Measurements from ENCODE around the gene PTCHD4. TPM values are rescaled to one million over a fixed set of nuclear protein-coding genes. Genes with fewer than 3 reads are reported as not detected.

PTCHD4 gene
- total and polyA plus RNA-seq, 2 of the 13 experiments (the other 11 are each of a cell fraction or from before 2014, with no cell fraction given), result 28.4 to 32.9 TPM

DNA sequence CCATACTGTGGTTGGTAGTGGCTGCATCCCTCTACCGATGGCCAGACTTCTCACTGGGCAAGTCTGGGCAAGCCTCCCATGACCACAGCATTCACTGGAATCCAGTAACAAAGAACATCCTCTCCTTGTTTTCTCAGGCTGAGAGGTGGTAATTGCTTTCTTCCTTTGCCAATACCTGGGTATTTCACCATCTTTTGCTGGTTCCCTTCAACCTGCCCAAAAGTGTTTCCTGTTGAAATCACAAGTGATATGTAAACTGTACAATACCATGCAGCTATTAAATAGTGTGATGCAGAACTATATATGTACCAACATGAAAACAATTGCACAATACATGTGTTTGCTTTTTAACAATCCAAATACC lies at the start of gene PTCHD4 (continued):
- TF ChIP-seq, protein P1, sequence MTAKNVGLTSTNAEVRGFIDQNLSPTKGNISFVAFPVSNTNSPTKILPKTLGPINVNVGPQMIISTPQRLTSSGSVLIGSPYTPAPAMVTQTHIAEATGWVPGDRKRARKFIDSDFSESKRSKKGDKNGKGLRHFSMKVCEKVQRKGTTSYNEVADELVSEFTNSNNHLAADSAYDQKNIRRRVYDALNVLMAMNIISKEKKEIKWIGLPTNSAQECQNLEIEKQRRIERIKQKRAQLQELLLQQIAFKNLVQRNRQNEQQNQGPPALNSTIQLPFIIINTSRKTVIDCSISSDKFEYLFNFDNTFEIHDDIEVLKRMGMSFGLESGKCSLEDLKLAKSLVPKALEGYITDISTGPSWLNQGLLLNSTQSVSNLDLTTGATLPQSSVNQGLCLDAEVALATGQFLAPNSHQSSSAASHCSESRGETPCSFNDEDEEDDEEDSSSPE (CRISPR knock-in tag; IDR thresholded peaks at IDR 0.05), result peak; percentile 31; the same call in 1 of the 2 replicates
- TF ChIP-seq, protein P2, sequence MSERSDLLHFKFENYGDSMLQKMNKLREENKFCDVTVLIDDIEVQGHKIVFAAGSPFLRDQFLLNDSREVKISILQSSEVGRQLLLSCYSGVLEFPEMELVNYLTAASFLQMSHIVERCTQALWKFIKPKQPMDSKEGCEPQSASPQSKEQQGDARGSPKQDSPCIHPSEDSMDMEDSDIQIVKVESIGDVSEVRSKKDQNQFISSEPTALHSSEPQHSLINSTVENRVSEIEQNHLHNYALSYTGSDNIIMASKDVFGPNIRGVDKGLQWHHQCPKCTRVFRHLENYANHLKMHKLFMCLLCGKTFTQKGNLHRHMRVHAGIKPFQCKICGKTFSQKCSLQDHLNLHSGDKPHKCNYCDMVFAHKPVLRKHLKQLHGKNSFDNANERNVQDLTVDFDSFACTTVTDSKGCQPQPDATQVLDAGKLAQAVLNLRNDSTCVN (CRISPR knock-in tag; IDR thresholded peaks at IDR 0.05; ENCODE audit: borderline replicate concordance), result 0 out of 2 replicates have a peak, but pooled peaks have one; percentile 47
- no peak for TF ChIP-seq SOX6 (IDR thresholded peaks at IDR 0.05)
- peak; percentile 93 for TF ChIP-seq SOX6 (CRISPR knock-in tag; IDR thresholded peaks at IDR 0.05)
- peak; percentile 64; the same call in 1 of the 2 replicates for TF ChIP-seq SMAD3 (CRISPR knock-in tag; IDR thresholded peaks at IDR 0.05)
- peak; percentile 69 for TF ChIP-seq KDM2A (CRISPR knock-in tag; IDR thresholded peaks at IDR 0.05; ENCODE audit: borderline replicate concordance, low read depth)
- TF ChIP-seq KAT8 (CRISPR knock-in tag; IDR thresholded peaks at IDR 0.05), result peak; percentile 50; the same call in 1 of the 2 replicates
- TF ChIP-seq, protein P3, sequence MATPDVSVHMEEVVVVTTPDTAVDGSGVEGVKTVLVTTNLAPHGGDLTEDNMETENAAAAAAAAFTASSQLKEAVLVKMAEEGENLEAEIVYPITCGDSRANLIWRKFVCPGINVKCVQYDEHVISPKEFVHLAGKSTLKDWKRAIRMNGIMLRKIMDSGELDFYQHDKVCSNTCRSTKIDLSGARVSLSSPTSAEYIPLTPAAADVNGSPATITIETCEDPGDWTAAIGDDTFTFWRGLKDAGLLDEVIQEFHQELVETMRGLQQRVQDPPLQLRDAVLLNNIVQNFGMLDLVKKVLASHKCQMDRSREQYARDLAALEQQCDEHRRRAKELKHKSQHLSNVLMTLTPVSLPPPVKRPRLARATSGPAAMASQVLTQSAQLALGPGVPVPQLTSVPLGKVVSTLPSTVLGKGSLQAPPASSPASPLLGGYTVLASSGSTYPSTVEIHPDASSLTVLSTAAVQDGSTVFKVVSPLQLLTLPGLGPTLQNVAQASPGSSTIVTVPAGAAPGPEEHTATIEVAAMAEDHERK (CRISPR knock-in tag; IDR thresholded peaks at IDR 0.05; ENCODE audit: low read depth), result no peak
- TF ChIP-seq, protein P4, sequence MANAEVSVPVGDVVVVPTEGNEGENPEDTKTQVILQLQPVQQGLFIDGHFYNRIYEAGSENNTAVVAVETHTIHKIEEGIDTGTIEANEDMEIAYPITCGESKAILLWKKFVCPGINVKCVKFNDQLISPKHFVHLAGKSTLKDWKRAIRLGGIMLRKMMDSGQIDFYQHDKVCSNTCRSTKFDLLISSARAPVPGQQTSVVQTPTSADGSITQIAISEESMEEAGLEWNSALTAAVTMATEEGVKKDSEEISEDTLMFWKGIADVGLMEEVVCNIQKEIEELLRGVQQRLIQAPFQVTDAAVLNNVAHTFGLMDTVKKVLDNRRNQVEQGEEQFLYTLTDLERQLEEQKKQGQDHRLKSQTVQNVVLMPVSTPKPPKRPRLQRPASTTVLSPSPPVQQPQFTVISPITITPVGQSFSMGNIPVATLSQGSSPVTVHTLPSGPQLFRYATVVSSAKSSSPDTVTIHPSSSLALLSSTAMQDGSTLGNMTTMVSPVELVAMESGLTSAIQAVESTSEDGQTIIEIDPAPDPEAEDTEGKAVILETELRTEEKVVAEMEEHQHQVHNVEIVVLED (CRISPR knock-in tag; IDR thresholded peaks at IDR 0.05; ENCODE audit: borderline replicate concordance), result peak; percentile 44; the same call in 1 of the 2 replicates
- TF ChIP-seq, protein P5, sequence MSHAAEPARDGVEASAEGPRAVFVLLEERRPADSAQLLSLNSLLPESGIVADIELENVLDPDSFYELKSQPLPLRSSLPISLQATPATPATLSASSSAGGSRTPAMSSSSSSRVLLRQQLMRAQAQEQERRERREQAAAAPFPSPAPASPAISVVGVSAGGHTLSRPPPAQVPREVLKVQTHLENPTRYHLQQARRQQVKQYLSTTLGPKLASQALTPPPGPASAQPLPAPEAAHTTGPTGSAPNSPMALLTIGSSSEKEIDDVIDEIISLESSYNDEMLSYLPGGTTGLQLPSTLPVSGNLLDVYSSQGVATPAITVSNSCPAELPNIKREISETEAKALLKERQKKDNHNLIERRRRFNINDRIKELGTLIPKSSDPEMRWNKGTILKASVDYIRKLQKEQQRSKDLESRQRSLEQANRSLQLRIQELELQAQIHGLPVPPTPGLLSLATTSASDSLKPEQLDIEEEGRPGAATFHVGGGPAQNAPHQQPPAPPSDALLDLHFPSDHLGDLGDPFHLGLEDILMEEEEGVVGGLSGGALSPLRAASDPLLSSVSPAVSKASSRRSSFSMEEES (CRISPR knock-in tag; IDR thresholded peaks at IDR 0.05), result peak; percentile 58
- 0 out of 2 replicates have a peak, but pooled peaks have one; percentile 49 for TF ChIP-seq ZNF790 (CRISPR knock-in tag; IDR thresholded peaks at IDR 0.05; ENCODE audit: borderline replicate concordance)
- TF ChIP-seq, protein P6, sequence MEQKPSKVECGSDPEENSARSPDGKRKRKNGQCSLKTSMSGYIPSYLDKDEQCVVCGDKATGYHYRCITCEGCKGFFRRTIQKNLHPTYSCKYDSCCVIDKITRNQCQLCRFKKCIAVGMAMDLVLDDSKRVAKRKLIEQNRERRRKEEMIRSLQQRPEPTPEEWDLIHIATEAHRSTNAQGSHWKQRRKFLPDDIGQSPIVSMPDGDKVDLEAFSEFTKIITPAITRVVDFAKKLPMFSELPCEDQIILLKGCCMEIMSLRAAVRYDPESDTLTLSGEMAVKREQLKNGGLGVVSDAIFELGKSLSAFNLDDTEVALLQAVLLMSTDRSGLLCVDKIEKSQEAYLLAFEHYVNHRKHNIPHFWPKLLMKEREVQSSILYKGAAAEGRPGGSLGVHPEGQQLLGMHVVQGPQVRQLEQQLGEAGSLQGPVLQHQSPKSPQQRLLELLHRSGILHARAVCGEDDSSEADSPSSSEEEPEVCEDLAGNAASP (CRISPR knock-in tag; IDR thresholded peaks at IDR 0.05; ENCODE audit: borderline replicate concordance), result no peak
- 0 out of 2 replicates have a peak, but pooled peaks have one; percentile 15 for TF ChIP-seq ZNF264 (CRISPR knock-in tag; IDR thresholded peaks at IDR 0.05)
- TF ChIP-seq, protein P7, sequence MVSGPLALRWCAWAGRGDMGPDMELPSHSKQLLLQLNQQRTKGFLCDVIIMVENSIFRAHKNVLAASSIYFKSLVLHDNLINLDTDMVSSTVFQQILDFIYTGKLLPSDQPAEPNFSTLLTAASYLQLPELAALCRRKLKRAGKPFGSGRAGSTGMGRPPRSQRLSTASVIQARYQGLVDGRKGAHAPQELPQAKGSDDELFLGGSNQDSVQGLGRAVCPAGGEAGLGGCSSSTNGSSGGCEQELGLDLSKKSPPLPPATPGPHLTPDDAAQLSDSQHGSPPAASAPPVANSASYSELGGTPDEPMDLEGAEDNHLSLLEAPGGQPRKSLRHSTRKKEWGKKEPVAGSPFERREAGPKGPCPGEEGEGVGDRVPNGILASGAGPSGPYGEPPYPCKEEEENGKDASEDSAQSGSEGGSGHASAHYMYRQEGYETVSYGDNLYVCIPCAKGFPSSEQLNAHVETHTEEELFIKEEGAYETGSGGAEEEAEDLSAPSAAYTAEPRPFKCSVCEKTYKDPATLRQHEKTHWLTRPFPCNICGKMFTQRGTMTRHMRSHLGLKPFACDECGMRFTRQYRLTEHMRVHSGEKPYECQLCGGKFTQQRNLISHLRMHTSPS (CRISPR knock-in tag; IDR thresholded peaks at IDR 0.05; ENCODE audit: low read depth), result peak; percentile 70; the same call in 1 of the 2 replicates
- peak; percentile 22; the same call in 1 of the 2 replicates for TF ChIP-seq JUNB (CRISPR knock-in tag; IDR thresholded peaks at IDR 0.05; ENCODE audit: borderline replicate concordance)
- TF ChIP-seq FOSL2 (CRISPR knock-in tag; IDR thresholded peaks at IDR 0.05), result peak; percentile 59

Measured in HepG2 (cell line).